Islet precursor cell (in vitro differentiated cells): ENCODE results near the gene FUT9.
A peak's percentile ranks its signal among the peaks of the same experiment; 100 is the strongest.

Source experiments
- DNase-seq: peaks from one replicate; pipeline ENCODE4 v3.0.0-alpha.2; 2018

The FUT9 gene

GRCh38 chr6:96015518-96016333 lies at the start of gene FUT9:
FUT9 (plus strand) TSS chr6:96015974; CDS start chr6:96203156, 187,182 bp downstream.
- DNase-seq, result peak; percentile 80

DNA sequence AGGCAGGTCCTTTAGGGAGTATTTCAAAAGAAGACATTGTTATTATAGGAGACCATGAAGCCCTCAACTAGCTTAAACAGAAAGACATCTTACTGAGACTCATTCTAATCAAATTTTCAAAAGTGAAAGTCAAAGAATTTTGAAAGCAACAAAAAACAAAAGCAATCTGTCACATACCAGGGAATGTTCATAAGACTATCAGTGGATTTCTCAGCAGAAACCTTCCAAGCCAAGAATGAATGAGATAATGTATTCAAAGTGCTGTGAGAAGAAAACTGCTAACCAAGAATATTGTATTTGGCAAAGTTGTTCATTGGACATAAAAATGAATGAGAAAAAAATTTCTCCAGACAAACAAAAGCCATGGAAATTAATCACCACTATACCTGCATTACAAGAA lies 48.2 kb upstream of the FUT9 start:
- no peak for DNase-seq

GRCh38 chr6:95973976-95974375 lies 41.8 kb upstream of the FUT9 start:
- DNase-seq, result no peak

DNA sequence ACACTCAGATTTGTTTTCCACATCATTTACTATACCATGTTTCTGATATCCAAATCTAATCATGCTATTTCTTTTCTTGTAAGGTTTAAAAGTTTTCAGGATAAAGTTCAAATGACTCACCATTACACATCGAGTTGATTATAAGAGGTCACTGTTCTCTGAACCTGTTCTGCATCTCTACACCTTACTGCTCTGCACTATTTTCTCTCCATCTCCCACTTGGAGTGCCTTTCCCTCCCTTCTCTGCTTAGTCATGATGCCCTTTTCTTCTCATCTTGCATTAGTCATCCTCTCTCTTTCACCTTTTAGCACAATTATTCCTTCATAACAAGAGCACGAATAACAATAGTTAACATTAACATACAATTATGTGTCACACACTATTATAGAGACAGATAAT lies 37.5 kb upstream of the FUT9 start:
- no peak for DNase-seq

DNA sequence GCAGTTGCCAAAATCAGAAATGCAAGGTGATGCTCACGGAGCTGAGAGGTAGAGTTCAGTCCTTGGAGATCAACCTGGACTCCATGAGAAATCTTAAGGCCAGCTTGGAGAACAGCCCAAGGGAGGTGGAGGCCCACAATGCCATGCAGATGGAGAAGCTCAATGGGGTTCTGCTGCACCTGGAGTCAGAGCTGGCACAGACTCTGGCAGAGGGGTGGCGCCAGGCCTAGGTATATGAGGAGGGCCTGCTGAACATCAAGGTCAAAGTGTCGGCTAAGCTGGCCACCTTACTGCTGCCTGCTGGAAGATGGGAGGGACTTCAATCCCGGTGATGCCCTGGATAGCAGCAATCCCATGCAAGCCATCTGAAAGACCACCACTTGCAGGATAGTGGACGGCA lies 23.9 kb upstream of the FUT9 start:
- DNase-seq, result no peak

DNA sequence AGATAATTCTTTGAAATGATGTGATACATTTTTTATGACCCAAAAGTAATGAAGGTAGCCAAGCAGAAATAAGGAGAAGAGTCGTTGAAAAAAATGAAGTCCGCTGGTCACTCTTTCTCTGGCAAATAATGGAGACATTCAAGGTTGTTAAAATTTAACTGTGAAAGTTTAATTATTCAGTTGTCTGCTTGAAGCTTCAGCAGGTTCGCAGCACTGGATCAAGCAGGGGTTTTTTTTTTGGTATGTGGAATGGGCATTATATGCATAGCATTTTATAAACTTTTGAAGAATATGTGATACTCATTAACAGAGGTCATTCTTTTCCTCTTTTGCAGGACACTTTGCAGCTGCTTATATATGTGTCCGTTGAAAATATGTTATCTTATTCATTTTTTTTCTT lies 21.6 kb upstream of the FUT9 start:
- no peak for DNase-seq

DNA sequence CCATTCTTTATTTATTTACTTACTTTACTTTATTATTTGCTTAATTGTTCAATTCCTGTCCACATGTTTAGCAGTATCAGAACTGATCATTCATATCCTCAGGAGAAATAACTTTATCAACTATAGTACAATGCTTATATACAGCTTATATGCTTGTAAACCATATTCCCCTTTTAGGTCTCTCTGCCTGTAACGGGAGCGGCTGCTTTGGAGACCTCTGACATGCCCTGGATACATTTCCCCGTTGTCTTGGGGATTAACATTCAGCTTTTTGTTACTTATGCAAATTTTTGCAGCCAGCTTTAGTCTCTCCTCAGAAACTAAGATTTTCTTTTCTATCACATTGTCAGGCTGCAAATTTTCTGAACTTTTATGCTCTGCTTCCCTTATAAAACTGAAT lies 17.6 kb upstream of the FUT9 start:
- DNase-seq, result no peak

GRCh38 chr6:96001891-96002575 lies 13.7 kb upstream of the FUT9 start:
- DNase-seq, result no peak

DNA sequence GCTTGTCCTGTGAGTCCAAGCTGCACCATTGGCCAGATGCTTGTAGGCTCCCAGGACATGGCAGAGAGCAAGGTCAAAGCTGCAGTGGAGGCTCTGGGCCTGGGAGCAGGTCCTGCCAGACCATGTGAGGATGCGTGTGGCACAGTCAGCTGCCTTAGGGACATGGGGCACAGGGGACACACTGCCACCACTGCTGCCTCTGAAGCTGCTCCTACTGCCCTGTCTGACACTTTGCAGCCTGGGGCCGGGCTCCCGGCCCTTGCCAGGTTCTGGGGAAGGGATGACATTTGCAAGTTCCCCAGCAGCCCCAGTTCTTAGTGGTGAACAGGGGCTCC lies 13.2 kb upstream of the FUT9 start:
- no peak for DNase-seq

GRCh38 chr6:96002912-96003311 lies 12.9 kb upstream of the FUT9 start:
- DNase-seq, result no peak

GRCh38 chr6:96007663-96008062 lies 8.1 kb upstream of the FUT9 start:
- DNase-seq, result no peak

DNA sequence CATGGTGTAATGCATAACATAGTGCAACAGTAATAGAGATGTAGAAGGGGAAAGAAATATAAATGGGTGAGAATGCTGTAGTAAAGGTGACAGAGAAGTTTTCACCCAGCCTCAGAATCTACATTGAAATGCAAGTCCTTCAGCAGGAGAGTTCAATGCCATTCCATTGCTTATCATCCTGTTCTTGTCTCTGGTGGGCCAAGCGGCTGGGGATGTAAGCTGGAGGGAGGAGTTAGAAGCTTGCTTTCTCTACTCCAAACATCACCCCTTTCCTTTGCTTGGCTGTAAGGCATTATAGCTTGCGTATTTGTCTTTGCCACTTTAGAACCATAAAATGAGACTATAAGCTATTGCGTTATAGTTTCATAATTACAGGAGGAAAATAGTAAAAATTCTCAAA lies 2.2 kb upstream of the FUT9 start:
- no peak for DNase-seq

DNA sequence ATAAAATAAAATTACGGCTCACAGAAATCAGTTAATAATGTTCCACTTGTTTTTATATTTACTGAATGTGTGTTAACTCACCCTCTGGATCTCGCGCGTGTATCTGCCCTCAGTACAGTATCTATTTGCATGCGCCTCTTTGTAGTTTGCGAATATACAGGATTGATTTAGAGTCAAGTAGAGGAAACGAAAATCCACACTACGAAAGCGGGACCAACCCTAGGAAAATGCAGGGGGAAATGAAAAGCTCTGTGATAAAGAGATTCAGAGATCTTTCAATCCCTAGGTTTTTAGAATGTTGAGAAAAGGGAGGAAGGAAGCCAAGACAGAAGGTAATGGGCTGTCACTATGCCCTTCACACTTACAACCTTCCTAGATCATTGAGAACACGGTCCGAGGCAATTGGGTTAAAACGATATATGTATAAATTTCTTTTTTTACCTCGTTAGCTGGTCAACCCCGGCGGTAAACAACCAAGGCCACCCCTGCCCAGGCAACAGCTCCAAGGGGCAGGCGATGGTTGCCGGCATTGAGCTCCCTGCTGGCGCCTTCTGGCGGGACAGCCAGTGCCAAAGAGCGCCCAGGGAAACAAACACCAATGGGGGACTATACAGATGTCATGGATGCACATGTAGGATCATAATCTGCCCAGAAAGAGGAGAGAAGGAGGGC lies 792 bp upstream of the FUT9 start:
- no peak for DNase-seq

GRCh38 chr6:96016334-96017069 lies 728 bp downstream of the FUT9 start:
- peak; percentile 60 for DNase-seq

- no peak for DNase-seq
These were observed 1.2 kb downstream of the FUT9 start for GRCh38 chr6:96017070-96017359.

DNA sequence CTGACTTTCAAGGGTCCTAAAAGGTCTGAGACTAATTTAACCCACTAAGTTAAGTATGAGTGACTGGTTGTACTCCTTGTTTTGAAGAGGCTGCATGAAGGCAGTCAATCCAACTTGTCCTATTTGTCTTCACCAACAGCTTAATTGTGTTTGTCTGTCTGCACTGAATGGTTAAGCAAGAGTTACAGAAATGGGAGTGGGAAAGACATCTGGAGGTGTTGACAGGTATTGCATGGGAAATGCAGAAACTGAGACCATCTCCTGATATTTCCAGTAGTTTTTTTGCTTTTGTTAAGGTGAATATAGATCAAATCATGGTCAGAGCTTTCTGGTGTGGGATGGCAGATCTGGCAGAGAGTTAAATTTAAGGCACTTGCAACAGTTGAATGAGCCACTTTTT lies 6.5 kb downstream of the FUT9 start:
- DNase-seq, result no peak

GRCh38 chr6:96032661-96033060 lies 16.9 kb downstream of the FUT9 start:
- DNase-seq, result no peak

DNA sequence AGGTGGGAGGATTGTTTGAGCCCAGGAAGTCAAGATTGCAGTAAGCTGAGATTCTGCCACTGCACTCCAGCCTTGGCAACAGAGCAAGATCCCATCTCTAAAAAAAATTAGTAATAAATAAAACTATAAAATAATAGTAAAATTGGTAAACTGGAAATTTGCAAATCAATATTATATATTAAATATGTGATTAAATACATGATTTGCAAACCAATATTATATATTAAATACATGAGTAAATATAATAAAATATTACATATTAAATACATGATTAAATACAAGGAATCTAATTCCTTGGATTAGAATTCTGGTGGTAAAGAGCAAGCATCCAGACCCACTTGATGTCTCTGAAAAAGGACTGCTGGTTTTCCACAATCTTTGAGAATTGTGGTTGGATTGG lies 35.8 kb downstream of the FUT9 start:
- DNase-seq, result no peak

DNA sequence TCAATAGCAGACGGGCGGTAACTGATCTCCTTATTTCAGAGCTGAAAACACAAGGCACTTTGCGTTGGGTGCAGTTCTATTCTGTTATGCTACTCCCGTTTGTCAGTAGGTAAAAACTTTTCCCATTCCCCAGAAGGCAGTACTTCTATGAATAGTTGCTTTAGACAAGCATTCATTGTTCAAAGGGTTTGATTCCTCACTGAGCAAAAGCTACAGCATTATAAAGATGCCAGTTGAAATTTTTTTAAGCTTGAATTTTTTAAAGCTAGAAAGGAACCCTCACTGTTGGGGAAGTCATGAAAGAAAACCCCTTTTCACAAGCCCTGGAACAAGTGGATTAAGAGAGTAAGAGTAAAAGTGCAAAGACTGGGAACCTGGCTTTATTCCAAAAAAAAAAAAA lies 42.3 kb downstream of the FUT9 start:
- no peak for DNase-seq

- DNase-seq, result no peak
These were observed 43.8 kb downstream of the FUT9 start for GRCh38 chr6:96059586-96059985.

DNA sequence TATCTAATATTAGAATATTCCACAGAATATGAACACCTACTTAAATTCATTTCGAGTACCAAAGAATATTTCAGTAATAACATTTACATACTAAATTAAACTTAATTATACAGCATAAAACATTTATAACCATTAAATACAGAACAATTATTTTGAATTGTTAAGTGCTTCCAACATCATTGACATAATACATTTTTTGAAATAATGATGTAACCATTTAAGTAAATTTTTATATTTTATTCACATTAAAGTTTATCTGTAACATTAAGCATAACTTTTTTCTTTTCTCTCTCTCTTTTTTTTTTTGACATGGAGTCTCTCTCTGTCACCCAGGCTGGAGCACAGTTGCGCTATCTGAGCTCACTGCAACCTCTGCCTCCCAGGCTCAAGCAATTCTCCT lies 44.5 kb downstream of the FUT9 start:
- DNase-seq, result no peak

DNA sequence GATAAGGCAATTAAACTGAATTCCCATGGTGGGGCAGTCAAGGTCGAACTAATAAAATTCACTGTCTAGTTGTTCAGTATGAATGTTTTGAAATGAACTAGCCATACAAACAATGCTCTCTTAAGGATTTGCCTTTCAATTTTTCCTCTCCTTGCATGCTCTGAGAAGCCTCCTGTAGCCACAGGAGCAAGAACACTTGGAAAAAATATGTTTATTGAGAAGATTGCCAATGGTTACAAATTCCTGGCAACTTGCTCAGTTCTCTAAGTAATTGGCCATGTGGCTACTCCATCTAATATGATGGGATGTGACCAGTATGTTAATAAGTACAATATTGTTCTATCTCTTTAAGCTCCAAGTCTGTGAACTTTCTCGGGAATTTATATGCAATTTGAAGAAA lies 49.4 kb downstream of the FUT9 start:
- DNase-seq, result no peak

GRCh38 chr6:96066376-96066775 lies 50.6 kb downstream of the FUT9 start:
- no peak for DNase-seq

- DNase-seq, result no peak
These were observed 57.8 kb downstream of the FUT9 start for GRCh38 chr6:96073555-96073954.
